ENCODE data around the gene CIB4. TPM values are rescaled to one million over a fixed set of nuclear protein-coding genes. Genes with fewer than 3 reads are reported as not detected.

Gene CIB4
- polyA plus RNA-seq, 6 donors from 2014 or later: not detected

GRCh38 chr2:26612034-26612433 lies 29.1 kb downstream of the CIB4 start:
- peaks cover 0 to 15% (median 7%) of the 10 kb centered on the region in 3 donors for H3K27me3 Mint-ChIP-seq
- peaks cover 20 to 28% (median 23%) of the 10 kb centered on the region in 3 donors for H3K4me1 Mint-ChIP-seq
- no peak for ATAC-seq (ENCODE audit: low read depth in 2 of 2)
- DNase-seq: no peak
- H3K27ac Mint-ChIP-seq: peak overlapping the region in 1 of 6 donors; percentile 72
- H3K9me3 Mint-ChIP-seq: peaks cover 0 to 2% (median 0%) of the 10 kb centered on the region in 7 donors
- H3K4me3 Mint-ChIP-seq: no peak overlapping the region
- H3K36me3 Mint-ChIP-seq: no peaks in the 10 kb centered on the region

GRCh38 chr2:26610504-26611335 lies 30.4 kb downstream of the CIB4 start:
- ATAC-seq (ENCODE audit: low read depth in 2 of 2) (no peak), DNase-seq (no peak)
- Mint-ChIP-seq H3K4me3 (peak overlapping the region in 4 of 8 donors; percentile 11 to 89 (median 69)), H3K4me1 (peaks cover 20 to 28% (median 23%) of the 10 kb centered on the region in 3 donors), H3K36me3 (no peaks in the 10 kb centered on the region), H3K9me3 (peaks cover 0 to 2% (median 0%) of the 10 kb centered on the region in 7 donors), H3K27ac (peak overlapping the region in 4 of 6 donors; percentile 53 to 94 (median 77)), H3K27me3 (peaks cover 0 to 15% (median 0%) of the 10 kb centered on the region in 3 donors)

DNA sequence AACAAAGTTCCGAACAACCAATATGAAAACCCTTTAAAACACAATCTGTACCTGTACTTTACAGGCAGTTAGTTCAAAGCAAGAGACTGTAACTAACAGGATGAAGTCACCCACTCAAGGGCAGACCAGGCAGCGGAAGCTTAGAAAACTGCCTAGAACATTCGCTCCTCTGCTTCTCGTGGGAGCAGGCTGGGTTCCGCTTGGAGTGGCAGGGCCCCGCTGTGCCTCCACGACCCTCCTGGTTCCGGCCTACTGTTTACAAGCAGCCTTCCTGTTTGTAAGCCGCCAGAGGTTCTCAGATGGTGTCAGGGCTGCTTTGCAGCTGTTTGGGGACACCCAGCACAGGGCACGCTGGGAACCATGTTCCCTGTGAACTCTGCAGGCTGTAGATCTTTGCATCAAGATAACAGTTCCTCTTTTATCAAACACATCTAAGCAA lies 31.3 kb downstream of the CIB4 start:
- DNase-seq (peak; percentile 20), ATAC-seq (ENCODE audit: low read depth in 2 of 2) (peak; percentile 79 to 87)
- Mint-ChIP-seq H3K4me3 (peak overlapping the region; percentile 11 to 89 (median 79)), H3K36me3 (no peaks in the 10 kb centered on the region), H3K27ac (peak overlapping the region; percentile 53 to 94 (median 87)), H3K9me3 (peaks cover 0 to under 1% (median 0%) of the 10 kb centered on the region in 7 donors), H3K27me3 (peaks cover 0 to 15% (median 4%) of the 10 kb centered on the region in 3 donors), H3K4me1 (peaks cover 20 to 28% (median 23%) of the 10 kb centered on the region in 3 donors)

- Mint-ChIP-seq H3K27me3 (peaks cover 0 to 15% (median 4%) of the 10 kb centered on the region in 3 donors), H3K9me3 (peaks cover 0 to 7% (median 6%) of the 10 kb centered on the region in 7 donors), H3K36me3 (no peaks in the 10 kb centered on the region), H3K27ac (peak overlapping the region in 4 of 6 donors; percentile 2 to 79 (median 62)), H3K4me3 (peak overlapping the region in 4 of 8 donors; percentile 47 to 80 (median 64)), H3K4me1 (peaks cover 20 to 28% (median 23%) of the 10 kb centered on the region in 3 donors)
- DNase-seq (no peak), ATAC-seq (ENCODE audit: low read depth in 2 of 2) (no peak)
Measured at GRCh38 chr2:26609205-26609631, 31.9 kb downstream of the CIB4 start.

DNA sequence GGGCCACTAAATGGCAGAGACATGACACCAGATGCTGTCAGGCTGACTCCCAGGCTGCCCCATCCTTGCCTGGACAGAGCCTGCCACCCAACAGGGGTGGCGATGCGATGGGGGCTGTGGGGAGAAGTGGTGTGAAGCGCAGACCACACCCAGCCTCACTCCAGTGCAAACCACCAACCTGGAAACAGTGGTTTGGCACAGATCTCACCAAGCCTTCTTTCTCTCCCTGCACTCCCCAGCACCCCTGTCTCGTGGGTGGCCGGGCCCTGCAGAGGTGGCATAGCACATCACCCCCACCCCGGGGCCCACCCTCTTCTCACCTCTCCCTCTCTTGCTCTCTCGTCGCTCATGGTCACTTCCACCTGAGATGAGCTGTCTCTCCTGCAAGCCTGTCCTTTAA lies 32.6 kb downstream of the CIB4 start:
- H3K4me1 Mint-ChIP-seq: peaks cover 20 to 28% (median 23%) of the 10 kb centered on the region in 3 donors
- peaks cover under 1 to 15% (median 4%) of the 10 kb centered on the region in 3 donors for H3K27me3 Mint-ChIP-seq
- peaks cover 0 to 13% (median 8%) of the 10 kb centered on the region in 7 donors for H3K9me3 Mint-ChIP-seq
- DNase-seq: no peak
- peak overlapping the region in 2 of 6 donors; percentile 29 to 57 for H3K27ac Mint-ChIP-seq
- H3K4me3 Mint-ChIP-seq: no peak overlapping the region
- H3K36me3 Mint-ChIP-seq: peaks cover under 1 to 2% of the 10 kb centered on the region in 2 donors
- no peak for ATAC-seq (ENCODE audit: low read depth in 2 of 2)

DNA sequence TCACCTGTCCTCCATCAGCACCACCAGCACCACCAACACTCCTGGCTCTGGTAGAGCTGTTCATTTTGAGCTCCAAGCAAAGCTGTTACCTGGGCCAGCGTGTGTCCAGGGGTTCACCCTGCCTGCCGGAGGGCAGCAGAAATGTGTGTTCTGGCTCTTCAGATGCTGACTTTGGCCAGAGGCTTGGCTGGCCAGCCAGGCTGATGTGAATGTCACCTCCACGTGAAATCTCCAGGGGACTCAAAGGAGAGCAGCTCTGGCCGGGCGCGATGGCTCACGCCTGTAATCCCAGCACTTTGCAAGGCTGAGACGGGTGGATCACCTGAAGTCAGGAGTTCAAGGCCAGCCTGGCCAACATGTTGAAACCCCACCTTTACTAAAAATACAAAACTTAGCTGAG lies 33.5 kb downstream of the CIB4 start:
- Mint-ChIP-seq H3K27ac (peak overlapping the region in 2 of 6 donors; percentile 47 to 49), H3K9me3 (peaks cover 0 to 18% (median 11%) of the 10 kb centered on the region in 7 donors), H3K27me3 (peaks cover 4 to 9% (median 8%) of the 10 kb centered on the region in 3 donors), H3K4me3 (no peak overlapping the region), H3K4me1 (peaks cover 20 to 28% (median 23%) of the 10 kb centered on the region in 3 donors), H3K36me3 (peaks cover 4 to 7% of the 10 kb centered on the region in 2 donors)
- ATAC-seq (ENCODE audit: low read depth in 2 of 2) (no peak), DNase-seq (no peak)

- ATAC-seq (ENCODE audit: low read depth in 2 of 2) (no peak), DNase-seq (no peak)
- Mint-ChIP-seq H3K36me3 (peaks cover 4 to 7% of the 10 kb centered on the region in 2 donors), H3K4me3 (no peak overlapping the region), H3K27ac (no peak overlapping the region), H3K9me3 (peaks cover 0 to 18% (median 11%) of the 10 kb centered on the region in 7 donors), H3K27me3 (peaks cover 7 to 11% (median 11%) of the 10 kb centered on the region in 3 donors), H3K4me1 (peaks cover 20 to 28% (median 23%) of the 10 kb centered on the region in 3 donors)
Measured at GRCh38 chr2:26606847-26607190, 34.3 kb downstream of the CIB4 start.

DNA sequence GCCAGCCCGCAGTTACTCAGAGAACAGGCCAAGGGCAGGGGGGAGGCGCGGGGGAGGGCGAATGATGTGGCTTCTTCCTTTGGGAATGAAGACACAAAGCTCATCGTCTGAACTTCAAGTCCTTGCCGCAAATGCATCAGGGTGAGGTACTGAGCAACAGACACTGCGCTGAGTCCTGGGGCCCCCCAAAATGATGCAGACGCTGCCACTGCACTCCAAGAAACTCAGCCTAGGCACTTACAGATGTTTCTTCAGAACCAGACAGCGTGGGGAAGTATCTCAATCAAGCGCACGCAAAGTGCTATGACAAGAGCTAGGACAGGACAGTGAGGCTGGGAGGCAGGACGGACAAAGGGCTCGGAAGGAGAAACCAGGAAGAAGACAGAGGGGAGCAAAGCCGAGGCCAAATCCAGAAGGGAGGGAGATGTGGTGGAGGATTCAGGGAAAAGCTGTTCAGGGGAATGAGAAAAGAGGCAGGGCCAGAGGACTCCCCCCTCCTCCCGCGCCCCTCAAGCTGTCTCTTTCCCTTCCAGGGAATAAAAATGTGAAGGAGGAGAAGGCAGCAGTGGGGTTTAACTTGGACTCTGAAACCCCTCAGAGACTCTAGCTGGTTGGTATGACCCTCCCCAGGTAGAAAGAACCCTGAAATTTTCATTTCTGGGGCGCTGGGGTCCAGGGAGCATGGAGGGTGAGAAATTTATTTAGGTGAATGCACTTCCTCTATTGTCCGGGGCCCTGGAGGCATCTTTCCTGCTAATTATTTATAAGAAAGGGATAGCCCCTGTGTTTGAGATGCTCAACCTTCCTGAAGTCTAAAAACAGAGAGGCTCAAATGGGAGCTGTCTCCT lies 34.9 kb downstream of the CIB4 start:
- H3K27me3 Mint-ChIP-seq: peaks cover 10 to 16% (median 11%) of the 10 kb centered on the region in 3 donors

GRCh38 chr2:26605195-26605998 lies 35.8 kb downstream of the CIB4 start:
- Mint-ChIP-seq H3K9me3 (peaks cover 0 to 18% (median 11%) of the 10 kb centered on the region in 7 donors), H3K27ac (no peak overlapping the region), H3K4me1 (peaks cover 18 to 21% (median 21%) of the 10 kb centered on the region in 3 donors), H3K27me3 (peaks cover 10 to 16% (median 11%) of the 10 kb centered on the region in 3 donors), H3K36me3 (peaks cover 4 to 7% of the 10 kb centered on the region in 2 donors), H3K4me3 (no peak overlapping the region)
- ATAC-seq (ENCODE audit: low read depth in 2 of 2): no peak
- peak; percentile 7 for DNase-seq

More for the DNA sequence above, 34.9 kb downstream of the CIB4 start:
- ATAC-seq (ENCODE audit: low read depth in 2 of 2): no peak
- Mint-ChIP-seq H3K9me3 (peaks cover 0 to 18% (median 11%) of the 10 kb centered on the region in 7 donors), H3K4me3 (peak overlapping the region in 1 of 8 donors; percentile 16), H3K27ac (peak overlapping the region in 1 of 6 donors; percentile 90), H3K36me3 (peaks cover 4 to 7% of the 10 kb centered on the region in 2 donors), H3K4me1 (peaks cover 20 to 28% (median 23%) of the 10 kb centered on the region in 3 donors)
- no peak for DNase-seq

DNA sequence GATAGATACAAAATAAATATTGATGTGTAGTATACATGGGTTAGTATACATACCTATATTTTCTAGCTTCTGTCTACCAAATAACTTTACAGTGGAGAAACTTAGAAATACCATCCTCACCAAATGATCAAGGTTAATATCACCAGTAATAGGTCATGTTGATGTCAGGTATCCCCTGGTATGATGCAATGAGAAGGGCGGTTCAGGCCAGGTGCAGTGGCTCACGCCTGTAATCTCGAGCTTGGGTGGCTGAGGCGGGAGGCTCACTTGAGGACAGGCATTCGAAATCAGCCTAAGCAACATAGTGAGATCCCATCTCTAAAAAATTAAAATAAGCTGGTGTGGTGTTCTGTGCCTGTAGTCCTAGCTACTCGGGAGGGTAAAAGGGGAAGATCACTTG lies 38.6 kb downstream of the CIB4 start:
- peaks cover 0 to 18% (median 11%) of the 10 kb centered on the region in 7 donors for H3K9me3 Mint-ChIP-seq
- peaks cover 4 to 7% of the 10 kb centered on the region in 2 donors for H3K36me3 Mint-ChIP-seq
- DNase-seq (no peak), ATAC-seq (ENCODE audit: low read depth in 2 of 2) (no peak)
- no peak overlapping the region for H3K4me3 Mint-ChIP-seq
- H3K27me3 Mint-ChIP-seq: peaks cover 14 to 24% (median 15%) of the 10 kb centered on the region in 3 donors
- H3K27ac Mint-ChIP-seq: no peak overlapping the region
- H3K4me1 Mint-ChIP-seq: peaks cover 0 to 3% (median 0%) of the 10 kb centered on the region in 3 donors

DNA sequence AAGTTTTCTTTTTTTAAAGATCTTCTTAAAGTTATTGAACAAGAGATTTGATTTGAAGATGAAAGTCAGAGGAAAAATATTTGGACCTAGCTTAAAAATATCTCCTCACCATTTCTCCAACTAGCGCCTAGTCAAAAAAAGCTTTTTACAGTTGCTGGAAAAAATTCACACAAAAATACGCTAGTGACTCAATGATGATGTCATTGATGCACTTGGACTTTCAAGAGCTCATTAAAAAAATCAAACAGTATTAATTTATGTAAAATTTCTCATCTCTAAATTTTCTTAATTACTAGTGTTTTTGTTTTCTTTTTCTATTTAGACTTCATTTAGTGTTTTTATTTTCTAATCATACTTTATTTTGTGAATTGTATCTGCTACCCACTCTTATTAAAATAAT lies 41.8 kb downstream of the CIB4 start:
- Mint-ChIP-seq H3K27me3 (peaks cover 20 to 35% (median 21%) of the 10 kb centered on the region in 3 donors), H3K9me3 (peaks cover 0 to 13% (median 6%) of the 10 kb centered on the region in 7 donors), H3K36me3 (peaks cover 4 to 7% of the 10 kb centered on the region in 2 donors), H3K4me1 (peaks cover 0 to 3% (median 0%) of the 10 kb centered on the region in 3 donors), H3K4me3 (no peak overlapping the region), H3K27ac (no peak overlapping the region)
- no peak for ATAC-seq (ENCODE audit: low read depth in 2 of 2)
- no peak for DNase-seq

DNA sequence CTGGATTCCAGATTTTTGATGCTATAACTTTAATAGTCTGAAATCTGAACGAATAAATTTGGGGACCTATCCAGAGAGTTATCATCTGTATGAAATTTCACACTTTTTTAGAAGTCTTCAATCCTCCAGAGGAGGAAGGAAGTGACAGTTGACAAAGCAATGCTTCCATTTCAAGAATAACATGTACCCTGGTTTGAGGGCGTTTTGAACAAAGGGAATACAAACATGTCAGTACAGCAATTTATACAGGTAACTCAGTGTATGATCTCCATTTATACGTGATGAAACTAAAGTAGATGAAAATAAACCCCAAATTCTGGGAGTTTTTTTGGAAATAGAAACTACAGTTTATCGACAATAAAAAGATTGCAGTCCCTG lies 42.2 kb downstream of the CIB4 start:
- peaks cover 4 to 7% of the 10 kb centered on the region in 2 donors for H3K36me3 Mint-ChIP-seq
- peaks cover 20 to 35% (median 25%) of the 10 kb centered on the region in 3 donors for H3K27me3 Mint-ChIP-seq
- peaks cover 0 to 3% (median 0%) of the 10 kb centered on the region in 3 donors for H3K4me1 Mint-ChIP-seq
- H3K4me3 Mint-ChIP-seq: no peak overlapping the region
- ATAC-seq (ENCODE audit: low read depth in 2 of 2) (no peak), DNase-seq (no peak)
- no peak overlapping the region for H3K27ac Mint-ChIP-seq
- H3K9me3 Mint-ChIP-seq: peaks cover 0 to 9% (median 3%) of the 10 kb centered on the region in 7 donors

Data from naive B cell (primary cell).